ENCODE data around the gene DYRK1B. TPM values are rescaled to one million over a fixed set of nuclear protein-coding genes. Genes with fewer than 3 reads are reported as not detected.

DYRK1B gene
- total and polyA plus RNA-seq, 7 donors = 6.6 to 11.4 (median 8.6) TPM

GRCh38 chr19:39792999-39793546 is 40.9 kb downstream of the DYRK1B start:
- no peak overlapping the region for H3K27ac ChIP-seq
- H3K9me3 ChIP-seq = no peaks in the 10 kb centered on the region
- no peak for TF ChIP-seq POLR2AphosphoS5 (IDR thresholded peaks at IDR 0.05)
- no peak for TF ChIP-seq EP300 (IDR thresholded peaks at IDR 0.05)
- TF ChIP-seq, protein P1, sequence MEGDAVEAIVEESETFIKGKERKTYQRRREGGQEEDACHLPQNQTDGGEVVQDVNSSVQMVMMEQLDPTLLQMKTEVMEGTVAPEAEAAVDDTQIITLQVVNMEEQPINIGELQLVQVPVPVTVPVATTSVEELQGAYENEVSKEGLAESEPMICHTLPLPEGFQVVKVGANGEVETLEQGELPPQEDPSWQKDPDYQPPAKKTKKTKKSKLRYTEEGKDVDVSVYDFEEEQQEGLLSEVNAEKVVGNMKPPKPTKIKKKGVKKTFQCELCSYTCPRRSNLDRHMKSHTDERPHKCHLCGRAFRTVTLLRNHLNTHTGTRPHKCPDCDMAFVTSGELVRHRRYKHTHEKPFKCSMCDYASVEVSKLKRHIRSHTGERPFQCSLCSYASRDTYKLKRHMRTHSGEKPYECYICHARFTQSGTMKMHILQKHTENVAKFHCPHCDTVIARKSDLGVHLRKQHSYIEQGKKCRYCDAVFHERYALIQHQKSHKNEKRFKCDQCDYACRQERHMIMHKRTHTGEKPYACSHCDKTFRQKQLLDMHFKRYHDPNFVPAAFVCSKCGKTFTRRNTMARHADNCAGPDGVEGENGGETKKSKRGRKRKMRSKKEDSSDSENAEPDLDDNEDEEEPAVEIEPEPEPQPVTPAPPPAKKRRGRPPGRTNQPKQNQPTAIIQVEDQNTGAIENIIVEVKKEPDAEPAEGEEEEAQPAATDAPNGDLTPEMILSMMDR (IDR thresholded peaks at IDR 0.05) = peak; percentile 70 to 90 (median 81)
- no peak for TF ChIP-seq POLR2A (IDR thresholded peaks at IDR 0.05)
- H3K36me3 ChIP-seq = no peaks in the 10 kb centered on the region
- intact Hi-C loops (cut with DNase I) = loop anchor here (1.0 kb wide), 2 partner anchors 53 to 177 kb away; partner anchors contain the start of gene FBL
- peak; percentile 81 for DNase-seq
- H3K27me3 ChIP-seq = peaks cover 0 to 6% (median 0%) of the 10 kb centered on the region in 3 donors
- WGBS, 2 donors = 1% methylated on average over 17 of the region's 17 CpGs
- peak overlapping the region; percentile 29 to 48 (median 42) for H3K4me3 ChIP-seq
- no peaks in the 10 kb centered on the region for H3K4me1 ChIP-seq

- H3K27me3 ChIP-seq = peaks cover 0 to 18% (median 6%) of the 10 kb centered on the region in 3 donors
These were observed 45.7 kb downstream of the DYRK1B start for GRCh38 chr19:39788244-39788643.

DNA sequence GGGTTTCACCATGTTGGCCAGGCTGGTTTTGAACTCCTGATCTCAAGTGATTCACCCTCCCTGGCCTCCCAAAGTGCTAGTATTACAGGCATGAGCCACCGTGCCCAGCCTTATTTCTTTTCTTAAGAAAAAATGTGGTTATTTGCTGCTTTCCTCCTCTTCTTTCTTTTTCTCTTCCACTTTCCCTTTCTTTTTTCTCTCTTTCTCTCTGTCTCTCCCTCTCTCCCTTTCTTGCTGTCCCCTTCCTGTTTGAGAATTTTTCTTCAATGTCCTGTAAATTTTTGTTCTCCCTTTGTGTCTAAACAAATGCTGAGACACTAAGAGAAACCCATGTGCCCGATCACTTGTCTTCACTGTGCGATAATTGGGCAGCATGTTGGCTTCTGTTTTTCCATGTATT is 53.1 kb downstream of the DYRK1B start:
- DNase-seq = no peak
- TF ChIP-seq EP300 (IDR thresholded peaks at IDR 0.05) (no peak), POLR2AphosphoS5 (IDR thresholded peaks at IDR 0.05) (no peak), POLR2A (IDR thresholded peaks at IDR 0.05) (no peak)
- TF ChIP-seq, protein P1 (IDR thresholded peaks at IDR 0.05) = no peak
- H3K27ac ChIP-seq = no peak overlapping the region
- peaks cover 0 to 32% (median 6%) of the 10 kb centered on the region in 3 donors for H3K27me3 ChIP-seq
- no peaks in the 10 kb centered on the region for H3K9me3 ChIP-seq
- no peaks in the 10 kb centered on the region for H3K36me3 ChIP-seq
- WGBS, 2 donors = 83 to 91% methylated on average over 3 of the region's 3 CpGs
- intact Hi-C loops (cut with DNase I) = no loop called here
- H3K4me3 ChIP-seq = no peak overlapping the region
- no peaks in the 10 kb centered on the region for H3K4me1 ChIP-seq

More at GRCh38 chr19:39788244-39788643, 45.7 kb downstream of the DYRK1B start:
- Histone ChIP-seq H3K4me1 (no peaks in the 10 kb centered on the region), H3K36me3 (no peaks in the 10 kb centered on the region), H3K27ac (no peak overlapping the region), H3K9me3 (peaks cover 0 to 5% (median 2%) of the 10 kb centered on the region in 4 donors), H3K4me3 (no peak overlapping the region)
- TF ChIP-seq POLR2A (IDR thresholded peaks at IDR 0.05) (no peak), EP300 (IDR thresholded peaks at IDR 0.05) (no peak), POLR2AphosphoS5 (IDR thresholded peaks at IDR 0.05) (no peak)
- TF ChIP-seq, protein P1 (IDR thresholded peaks at IDR 0.05) = no peak
- DNase-seq = no peak
- intact Hi-C loops (cut with DNase I) = no loop called here

DNA sequence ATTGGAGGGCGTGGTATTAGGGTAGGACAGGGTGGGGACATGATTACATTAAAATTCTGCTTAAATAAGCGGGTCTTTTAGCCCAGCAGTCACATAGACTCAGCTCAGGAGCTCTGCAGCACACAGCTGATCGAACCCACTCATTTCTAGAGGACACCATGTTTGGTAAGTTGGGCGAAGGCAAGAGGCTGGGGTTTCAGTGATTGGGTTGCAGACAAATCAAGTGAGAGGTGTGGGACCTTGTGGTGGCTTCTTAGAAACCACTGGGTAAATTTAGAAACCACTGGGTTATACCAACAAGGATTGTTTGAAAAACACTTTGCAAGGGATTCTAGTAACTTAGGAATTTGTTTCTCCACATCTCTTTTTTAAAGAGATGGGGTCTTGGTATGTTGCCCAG is 55.2 kb downstream of the DYRK1B start, which contains the start of gene LEUTX:
Gene LEUTX (plus strand): TSS at position 92 of the 400 bp plus-strand sequence. CDS start 67 bp downstream, at position 159.
- Histone ChIP-seq H3K27me3 (peaks cover 0 to 15% (median 0%) of the 10 kb centered on the region in 3 donors), H3K4me1 (no peaks in the 10 kb centered on the region), H3K36me3 (no peaks in the 10 kb centered on the region), H3K9me3 (no peaks in the 10 kb centered on the region), H3K4me3 (no peak within 1 kb of the TSS), H3K27ac (no peak within 1 kb of the TSS)
- no peak for DNase-seq
- 64 to 73% methylated on average over 4 of the region's 4 CpGs for WGBS, 2 donors
- no peak for TF ChIP-seq EP300 (IDR thresholded peaks at IDR 0.05)
- TF ChIP-seq, protein P1 (IDR thresholded peaks at IDR 0.05) = no peak
- no peak for TF ChIP-seq POLR2AphosphoS5 (IDR thresholded peaks at IDR 0.05)
- TF ChIP-seq POLR2A (IDR thresholded peaks at IDR 0.05) = no peak
- intact Hi-C loops (cut with DNase I) = no loop called here

Small RNAs within 50 kb of the gene (small RNA-seq; reads per million reads assigned to genes)
- 0 reads per million in 3 donors for gene MIR6719

Other genes starting within 250 kb of the DYRK1B start
- not detected for gene LGALS13, start 231.6 kb downstream of the DYRK1B start, total RNA-seq
- gene LGALS13, start 231.6 kb downstream of the DYRK1B start, polyA plus RNA-seq = not detected
- gene LGALS16, start 178.2 kb downstream of the DYRK1B start, total RNA-seq = not detected
- gene LGALS16, start 178.2 kb downstream of the DYRK1B start, polyA plus RNA-seq = not detected
- gene LGALS14, start 129.7 kb downstream of the DYRK1B start, total RNA-seq = not detected
- gene LGALS14, start 129.7 kb downstream of the DYRK1B start, polyA plus RNA-seq = not detected
- gene CLC, start 96.1 kb downstream of the DYRK1B start, total RNA-seq = not detected
- gene CLC, start 96.1 kb downstream of the DYRK1B start, polyA plus RNA-seq = 1 to 10 TPM in 1 of 3 donors, not detected in 2; 7.2 TPM
- not detected for gene LEUTX, start 55.3 kb downstream of the DYRK1B start, total RNA-seq
- gene LEUTX, start 55.3 kb downstream of the DYRK1B start, polyA plus RNA-seq = not detected
- gene FBL, start 12.2 kb upstream of the DYRK1B start, total RNA-seq = 100 to 1,000 TPM in 3 of 4 donors, 10 to 100 TPM in 1; 96.4 to 147 (median 109) TPM
- gene FBL, start 12.2 kb upstream of the DYRK1B start, polyA plus RNA-seq = 100 to 1,000 TPM; 121 to 333 (median 225) TPM
- gene FCGBP, start 100.5 kb upstream of the DYRK1B start, total RNA-seq = 10 to 100 TPM in 2 of 4 donors, 1 to 10 TPM in 2; 7.5 to 83.5 (median 9.7) TPM
- gene FCGBP, start 100.5 kb upstream of the DYRK1B start, polyA plus RNA-seq = 100 to 1,000 TPM in 2 of 3 donors, 10 to 100 TPM in 1; 90.1 to 713 (median 228) TPM
- 10 to 100 TPM; 60.1 to 86.9 (median 71.8) TPM for gene PSMC4, start 137.0 kb upstream of the DYRK1B start, total RNA-seq
- 10 to 100 TPM; 52.9 to 95.7 (median 79.3) TPM for gene PSMC4, start 137.0 kb upstream of the DYRK1B start, polyA plus RNA-seq
- gene ZNF546, start 162.9 kb upstream of the DYRK1B start, total RNA-seq = 10 to 100 TPM in 1 of 4 donors, 1 to 10 TPM in 3; 6.0 to 12.8 (median 8.3) TPM
- 1 to 10 TPM in 2 of 3 donors, under 1 TPM in 1; 0.69 to 2.1 (median 1.2) TPM for gene ZNF546, start 162.9 kb upstream of the DYRK1B start, polyA plus RNA-seq
- gene ZNF780B, start 222.1 kb upstream of the DYRK1B start, total RNA-seq = 10 to 100 TPM; 16.0 to 30.7 (median 22.7) TPM
- 1 to 10 TPM in 2 of 3 donors, under 1 TPM in 1; 0.69 to 7.5 (median 3.0) TPM for gene ZNF780B, start 222.1 kb upstream of the DYRK1B start, polyA plus RNA-seq